Fibroblast of lung (primary cell): ENCODE measurements around the gene ITGB7. TPM values are rescaled to one million over a fixed set of nuclear protein-coding genes. Genes with fewer than 3 reads are reported as not detected.

ENCODE experiments used
- DNase-seq, 2 donors: peaks; one replicate each; pipeline versions ENCODE4 v3.0.0 to v3.0.0-alpha.2; 2010; ENCODE audit warnings: low read depth in 2 of 2
- H2AFZ ChIP-seq: 2 replicates; pipeline ENCODE4 v1.5.1; 2012; ENCODE audit warnings: low read length, control low read depth, inconsistent platforms
- H3K27ac ChIP-seq: 2 replicates; pipeline ENCODE4 v1.5.1; 2011; ENCODE audit warnings: low read length, control low read depth; ENCODE audit not compliant: insufficient read depth
- H3K27me3 ChIP-seq: 2 replicates; pipeline ENCODE4 v1.5.1; 2011; ENCODE audit warnings: mild to moderate bottlenecking, low read length; ENCODE audit not compliant: control insufficient read depth, insufficient read depth
- H3K36me3 ChIP-seq: 2 replicates; pipeline ENCODE4 v1.5.1; 2011; ENCODE audit warnings: low read length; ENCODE audit not compliant: control insufficient read depth, insufficient read depth
- H3K4me1 ChIP-seq: 2 replicates; pipeline ENCODE4 v1.5.1; 2011; ENCODE audit warnings: low read length; ENCODE audit not compliant: control insufficient read depth, insufficient read depth; ENCODE audit errors: extremely low read depth
- H3K4me2 ChIP-seq: 2 replicates; pipeline ENCODE4 v1.5.1; 2011; ENCODE audit warnings: low read length, control low read depth; ENCODE audit not compliant: insufficient read depth; ENCODE audit errors: extremely low read depth
- H3K4me3 ChIP-seq, 4 experiments: fragments of 200-600 bp in 1 of 4; sonication (generic) in 1 of 4; replicated peaks in 1 of 4; 2 replicates each; pipeline ENCODE4 v1.5.1; 2011 to 2016; ENCODE audit warnings: low read length in 4 of 4, low read depth in 3 of 4, mild to moderate bottlenecking in 3 of 4, control low read depth in 2 of 4, inconsistent platforms in 1 of 4, mixed read lengths in 1 of 4; ENCODE audit not compliant: insufficient read depth in 1 of 4; ENCODE audit errors: control extremely low read depth in 1 of 4
- H3K79me2 ChIP-seq: 2 replicates; pipeline ENCODE4 v1.5.1; 2012; ENCODE audit warnings: mild to moderate bottlenecking, low read length, inconsistent platforms; ENCODE audit not compliant: control insufficient read depth, insufficient read depth
- H3K9ac ChIP-seq: 2 replicates; pipeline ENCODE4 v1.5.1; 2011; ENCODE audit warnings: mild to moderate bottlenecking, low read length, control low read depth; ENCODE audit not compliant: insufficient read depth
- H3K9me3 ChIP-seq: 2 replicates; pipeline ENCODE4 v1.5.1; 2012; ENCODE audit warnings: low read depth, low read length; ENCODE audit not compliant: control insufficient read depth, insufficient read depth
- H4K20me1 ChIP-seq: 2 replicates; pipeline ENCODE4 v1.5.1; 2011; ENCODE audit warnings: low read length; ENCODE audit not compliant: control insufficient read depth, insufficient read depth; ENCODE audit errors: extremely low read depth
- EZH2 ChIP-seq: IDR thresholded peaks from 2 replicates; pipeline ENCODE4 v1.5.1; 2012; ENCODE audit warnings: low read length, control low read depth, mild to moderate bottlenecking; ENCODE audit errors: missing control alignments
- polyA plus RNA-seq, 2 donors: library from polyadenylated mRNA; depleted of rRNA in 1 of 2; stranded (reverse) in 1 of 2; unstranded in 1 of 2; fragments of >200 nt; gene quantifications; 2 replicates each; pipeline ENCODE4 v1.2.1, GENCODE V29; 2011 to 2012; ENCODE audit warnings: missing spikeins in 1 of 2
- total RNA-seq: library from RNA; depleted of rRNA; stranded (reverse); fragments of >200 nt; gene quantifications from 2 replicates; pipeline ENCODE4 v1.2.1, GENCODE V29; 2014
- TF ChIP-seq, protein P1 (sequence below), 2 donors: IDR thresholded peaks in 1 of 2; conservative IDR thresholded peaks in 1 of 2; 1 replicate in 1 of 2; 2 replicates in 1 of 2; pipeline ENCODE4 v1.5.1; 2011 to 2012; ENCODE audit warnings: low read length in 2 of 2, control low read depth in 1 of 2, inconsistent platforms in 1 of 2, low read depth in 1 of 2, mild to moderate bottlenecking in 1 of 2

The ITGB7 gene
- total and polyA plus RNA-seq, 2 donors (not counting 1 experiment from before 2014, with no cell fraction given) = 0.20 to 0.50 TPM

DNA sequence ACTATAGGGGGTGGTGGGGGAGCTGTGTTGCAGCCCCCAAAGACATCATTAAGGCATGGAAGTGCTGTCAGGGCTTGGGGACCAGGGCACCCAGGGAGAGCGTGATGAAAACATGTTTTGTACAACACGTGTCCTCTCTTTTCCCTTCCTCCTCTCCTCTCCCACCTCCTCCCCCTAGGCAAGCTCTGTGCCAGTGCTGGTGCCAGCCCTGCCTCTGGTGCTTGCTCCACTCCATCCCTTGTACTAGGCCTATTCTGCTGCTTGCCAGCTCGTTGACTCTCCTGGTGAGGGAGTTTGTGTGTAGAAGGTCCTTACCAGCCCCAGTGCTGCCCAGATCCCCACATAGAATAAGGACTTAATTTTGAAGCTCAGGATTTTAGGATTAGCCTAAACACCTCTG is 28.1 kb upstream of the ITGB7 start:
- no peak overlapping the region for H3K4me2 ChIP-seq
- H3K27me3 ChIP-seq = peaks cover 12% of the 10 kb centered on the region
- H3K4me3 ChIP-seq = no peak overlapping the region
- H4K20me1 ChIP-seq = no peaks in the 10 kb centered on the region
- no peak overlapping the region for H3K27ac ChIP-seq
- H2AFZ ChIP-seq = no peak overlapping the region
- H3K4me1 ChIP-seq = peaks cover 19% of the 10 kb centered on the region
- no peak for DNase-seq
- TF ChIP-seq, protein P1, sequence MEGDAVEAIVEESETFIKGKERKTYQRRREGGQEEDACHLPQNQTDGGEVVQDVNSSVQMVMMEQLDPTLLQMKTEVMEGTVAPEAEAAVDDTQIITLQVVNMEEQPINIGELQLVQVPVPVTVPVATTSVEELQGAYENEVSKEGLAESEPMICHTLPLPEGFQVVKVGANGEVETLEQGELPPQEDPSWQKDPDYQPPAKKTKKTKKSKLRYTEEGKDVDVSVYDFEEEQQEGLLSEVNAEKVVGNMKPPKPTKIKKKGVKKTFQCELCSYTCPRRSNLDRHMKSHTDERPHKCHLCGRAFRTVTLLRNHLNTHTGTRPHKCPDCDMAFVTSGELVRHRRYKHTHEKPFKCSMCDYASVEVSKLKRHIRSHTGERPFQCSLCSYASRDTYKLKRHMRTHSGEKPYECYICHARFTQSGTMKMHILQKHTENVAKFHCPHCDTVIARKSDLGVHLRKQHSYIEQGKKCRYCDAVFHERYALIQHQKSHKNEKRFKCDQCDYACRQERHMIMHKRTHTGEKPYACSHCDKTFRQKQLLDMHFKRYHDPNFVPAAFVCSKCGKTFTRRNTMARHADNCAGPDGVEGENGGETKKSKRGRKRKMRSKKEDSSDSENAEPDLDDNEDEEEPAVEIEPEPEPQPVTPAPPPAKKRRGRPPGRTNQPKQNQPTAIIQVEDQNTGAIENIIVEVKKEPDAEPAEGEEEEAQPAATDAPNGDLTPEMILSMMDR (conservative IDR thresholded peaks at IDR 0.05 in 1 of 2, IDR thresholded peaks at IDR 0.05 in 1 of 2; ENCODE audit: low read depth in 1 of 2, low read length in 2 of 2) = no peak
- no peak for TF ChIP-seq EZH2
- no peaks in the 10 kb centered on the region for H3K9me3 ChIP-seq
- no peaks in the 10 kb centered on the region for H3K36me3 ChIP-seq
- no peaks in the 10 kb centered on the region for H3K79me2 ChIP-seq
- no peak overlapping the region for H3K9ac ChIP-seq

DNA sequence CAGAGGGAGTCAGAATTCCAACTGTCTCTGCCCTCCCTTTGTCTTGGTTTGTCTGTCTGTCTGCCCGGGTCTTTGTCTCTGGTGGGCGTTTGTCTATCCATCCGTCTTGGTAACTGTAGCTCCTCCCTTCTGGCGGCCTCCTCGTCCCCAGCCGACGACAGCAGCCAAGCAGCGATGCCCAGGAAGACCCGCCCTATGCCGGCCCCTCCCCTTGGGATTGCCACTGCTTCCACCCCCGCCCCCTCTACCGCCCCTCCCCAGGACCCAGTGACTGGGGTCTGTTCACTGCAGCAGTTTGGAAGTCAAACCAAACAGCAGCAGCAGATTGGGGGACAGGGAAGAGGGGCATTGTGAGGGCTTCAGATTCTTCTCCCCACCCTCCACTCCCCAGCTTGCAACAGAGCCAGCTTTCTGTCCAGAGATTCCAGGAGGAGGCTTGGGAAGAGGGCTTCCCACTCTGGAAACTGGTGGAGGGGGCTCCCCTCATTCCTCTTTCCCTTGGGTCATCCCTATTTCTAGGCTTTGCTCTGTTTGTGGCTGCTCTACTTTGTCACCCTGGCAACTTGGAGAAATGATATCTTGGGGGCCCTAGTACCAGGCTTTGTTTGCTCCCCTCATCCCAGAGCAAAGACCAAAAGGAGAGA is 27.3 kb upstream of the ITGB7 start:
- Histone ChIP-seq H3K27ac (no peak overlapping the region), H3K4me2 (no peak overlapping the region), H3K4me1 (peaks cover 19% of the 10 kb centered on the region), H4K20me1 (no peaks in the 10 kb centered on the region), H3K4me3 (peak overlapping the region in 1 of 4 experiments; percentile 22), H3K27me3 (peaks cover 8% of the 10 kb centered on the region), H3K36me3 (no peaks in the 10 kb centered on the region), H3K79me2 (no peaks in the 10 kb centered on the region), H3K9ac (no peak overlapping the region), H2AFZ (no peak overlapping the region), H3K9me3 (no peaks in the 10 kb centered on the region)
- DNase-seq = no peak
- TF ChIP-seq, protein P1 (conservative IDR thresholded peaks at IDR 0.05 in 1 of 2, IDR thresholded peaks at IDR 0.05 in 1 of 2; ENCODE audit: low read depth in 1 of 2, low read length in 2 of 2) = no peak
- no peak for TF ChIP-seq EZH2

DNA sequence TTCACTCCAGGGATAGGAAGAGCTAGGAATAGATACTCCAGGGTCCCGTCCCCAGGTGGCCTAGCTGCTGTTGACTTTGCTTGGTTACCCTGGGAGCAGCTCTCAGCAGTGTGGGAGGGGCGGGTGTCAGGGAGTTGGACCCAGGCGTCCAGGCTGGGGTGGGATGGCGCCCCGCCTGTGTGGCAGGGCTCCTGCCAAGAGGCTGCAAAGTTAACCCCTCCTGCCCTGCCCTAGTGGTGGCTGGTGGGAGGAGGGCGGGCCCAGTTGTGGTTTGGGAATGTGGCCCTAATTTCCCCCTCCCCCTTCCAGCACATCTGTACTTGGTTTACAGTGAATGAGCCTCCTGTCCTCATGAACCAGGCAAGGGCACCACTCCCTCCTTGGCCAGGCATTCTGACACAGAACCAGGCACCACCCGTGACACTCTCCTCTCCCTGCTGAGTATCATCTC is 26.6 kb upstream of the ITGB7 start:
- no peak overlapping the region for H3K9ac ChIP-seq
- no peak overlapping the region for H3K27ac ChIP-seq
- DNase-seq = no peak
- H2AFZ ChIP-seq = no peak overlapping the region
- H3K9me3 ChIP-seq = no peaks in the 10 kb centered on the region
- peak overlapping the region; percentile 89 for H3K4me2 ChIP-seq
- H3K36me3 ChIP-seq = no peaks in the 10 kb centered on the region
- peaks cover 8% of the 10 kb centered on the region for H3K27me3 ChIP-seq
- H4K20me1 ChIP-seq = no peaks in the 10 kb centered on the region
- peaks cover 19% of the 10 kb centered on the region for H3K4me1 ChIP-seq
- no peak for TF ChIP-seq EZH2
- TF ChIP-seq, protein P1 (conservative IDR thresholded peaks at IDR 0.05 in 1 of 2, IDR thresholded peaks at IDR 0.05 in 1 of 2; ENCODE audit: low read depth in 1 of 2, low read length in 2 of 2) = no peak
- no peaks in the 10 kb centered on the region for H3K79me2 ChIP-seq
- peak overlapping the region in 1 of 4 experiments; percentile 91 for H3K4me3 ChIP-seq
